ENCODE results near the gene RAD9A. TPM values are rescaled to one million over a fixed set of nuclear protein-coding genes. Genes with fewer than 3 reads are reported as not detected.

The RAD9A gene
- total RNA-seq, 1 experiment from 2014 or later = 20.9 TPM

DNA sequence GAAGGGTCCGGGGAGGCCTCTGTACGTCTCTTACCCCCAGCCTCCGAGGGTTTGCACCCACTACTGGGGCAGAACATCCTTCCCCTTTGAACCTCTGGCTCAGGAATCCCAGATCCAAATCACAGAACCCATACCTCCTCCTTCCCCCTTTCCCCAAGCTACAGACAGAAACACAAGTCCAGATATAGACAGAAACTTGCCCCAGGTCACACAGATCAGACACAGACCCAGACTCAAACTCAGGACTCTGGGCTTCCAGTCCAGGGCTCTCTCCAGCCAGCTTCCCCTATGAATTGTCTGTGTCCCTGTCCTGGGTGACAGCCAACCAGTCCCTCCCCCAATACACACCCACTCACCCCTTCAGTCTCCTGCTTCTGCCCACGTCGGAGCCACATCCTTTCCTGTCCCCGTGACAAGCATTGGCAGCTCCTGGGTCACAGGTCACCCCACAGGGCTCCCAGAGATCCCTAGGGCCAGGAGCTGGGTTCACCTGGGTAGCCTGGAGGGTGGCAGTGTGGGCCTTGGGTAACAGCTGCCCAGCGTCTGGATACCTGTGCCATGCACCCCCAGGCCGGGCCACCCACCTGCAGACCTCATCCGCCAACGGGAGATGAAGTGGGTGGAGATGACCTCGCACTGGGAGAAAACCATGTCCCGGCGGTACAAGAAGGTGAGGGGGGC, 12.9 kb downstream of the RAD9A start:
- no peaks in the 10 kb centered on the region for H3K9me3 Mint-ChIP-seq
- no peak overlapping the region for H3K18ac ChIP-seq (ENCODE audit: insufficient read length, low read depth, low read length)
- H3K27me3 Mint-ChIP-seq (ENCODE audit: low read depth) = peaks cover 16% of the 10 kb centered on the region
- H2BK20ac ChIP-seq (ENCODE audit: low read depth, low read length, poor library complexity, severe bottlenecking) = no peak overlapping the region
- no peak overlapping the region for H4K8ac ChIP-seq (replicated peaks; ENCODE audit: insufficient read length, low read depth, low read length)
- peaks cover 0 to 8% (median 7%) of the 10 kb centered on the region in 3 experiments; a peak in 3 of 7 replicates for H3K36me3 Mint-ChIP-seq (ENCODE audit: insufficient read depth in 1 of 3, low read depth in 3 of 3)
- 0 out of 2 replicates have a peak, but pooled peaks cover 2% of the 10 kb centered on the region for H3K4me1 ChIP-seq (ENCODE audit: insufficient read depth, low read length)
- no peak overlapping the region for H2BK15ac ChIP-seq (ENCODE audit: low read depth, low read length)
- no peak overlapping the region for H3K56ac ChIP-seq (ENCODE audit: insufficient read length, low read depth, low read length)
- H3K9me3 ChIP-seq (ENCODE audit: control insufficient read depth, low read depth, low read length) = no peaks in the 10 kb centered on the region
- no peak overlapping the region for H3K27ac ChIP-seq (ENCODE audit: insufficient read length, low read depth, low read length)
- H2BK12ac ChIP-seq (ENCODE audit: insufficient read length, low read depth, low read length) = no peak overlapping the region
- H3K27me3 ChIP-seq (ENCODE audit: insufficient read depth, low read length) = no peaks in the 10 kb centered on the region
- H3K4ac ChIP-seq (ENCODE audit: low read depth, low read length) = no peak overlapping the region
- H2AK5ac ChIP-seq (ENCODE audit: insufficient read length, low read length) = no peak overlapping the region
- H4K20me1 ChIP-seq (ENCODE audit: control insufficient read depth, insufficient read depth, insufficient read length) = no peaks in the 10 kb centered on the region
- H3K4me1 Mint-ChIP-seq = peaks cover 11 to 17% of the 10 kb centered on the region in 2 experiments
- H3K14ac ChIP-seq (ENCODE audit: insufficient read depth, low read length) = no peak overlapping the region
- H4K5ac ChIP-seq (ENCODE audit: insufficient read length, low read depth, low read length) = no peak overlapping the region
- H3K79me1 ChIP-seq (ENCODE audit: insufficient read depth, low read depth, low read length, poor library complexity, severe bottlenecking) = peaks cover 3% of the 10 kb centered on the region
- TF ChIP-seq, protein P1, sequence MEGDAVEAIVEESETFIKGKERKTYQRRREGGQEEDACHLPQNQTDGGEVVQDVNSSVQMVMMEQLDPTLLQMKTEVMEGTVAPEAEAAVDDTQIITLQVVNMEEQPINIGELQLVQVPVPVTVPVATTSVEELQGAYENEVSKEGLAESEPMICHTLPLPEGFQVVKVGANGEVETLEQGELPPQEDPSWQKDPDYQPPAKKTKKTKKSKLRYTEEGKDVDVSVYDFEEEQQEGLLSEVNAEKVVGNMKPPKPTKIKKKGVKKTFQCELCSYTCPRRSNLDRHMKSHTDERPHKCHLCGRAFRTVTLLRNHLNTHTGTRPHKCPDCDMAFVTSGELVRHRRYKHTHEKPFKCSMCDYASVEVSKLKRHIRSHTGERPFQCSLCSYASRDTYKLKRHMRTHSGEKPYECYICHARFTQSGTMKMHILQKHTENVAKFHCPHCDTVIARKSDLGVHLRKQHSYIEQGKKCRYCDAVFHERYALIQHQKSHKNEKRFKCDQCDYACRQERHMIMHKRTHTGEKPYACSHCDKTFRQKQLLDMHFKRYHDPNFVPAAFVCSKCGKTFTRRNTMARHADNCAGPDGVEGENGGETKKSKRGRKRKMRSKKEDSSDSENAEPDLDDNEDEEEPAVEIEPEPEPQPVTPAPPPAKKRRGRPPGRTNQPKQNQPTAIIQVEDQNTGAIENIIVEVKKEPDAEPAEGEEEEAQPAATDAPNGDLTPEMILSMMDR (conservative IDR thresholded peaks at IDR 0.05) = no peak
- H2BK120ac ChIP-seq (ENCODE audit: low read depth, low read length, poor library complexity, severe bottlenecking) = no peak overlapping the region
- DNase-seq = no peak
- H3K23me2 ChIP-seq (ENCODE audit: insufficient read length, low read depth, low read length, poor library complexity, severe bottlenecking) = peaks cover 5% of the 10 kb centered on the region
- WGBS (ENCODE audit: extremely low coverage, insufficient read length, low lambda C conversion rate) = no CpG with 5 or more reads among the region's 13 CpGs
- no peak overlapping the region for H2AFZ ChIP-seq (ENCODE audit: low read length)
- peaks cover 4% of the 10 kb centered on the region; the same call in 1 of the 2 replicates for H3K79me2 ChIP-seq (ENCODE audit: insufficient read depth, low read length)
- no peak overlapping the region for H2BK5ac ChIP-seq (ENCODE audit: insufficient read length, low read length)
- no peak overlapping the region for H3K4me3 Mint-ChIP-seq
- H3K23ac ChIP-seq (ENCODE audit: insufficient read length, low read depth, low read length) = no peak overlapping the region
- no peak overlapping the region for H3K9ac ChIP-seq (ENCODE audit: extremely low read depth, insufficient read length, low read length)
- H3K27ac Mint-ChIP-seq = no peak overlapping the region; a peak in 2 of 7 replicates
- no peak overlapping the region for H3K4me2 ChIP-seq (ENCODE audit: insufficient read depth, insufficient read length, low read length)
- no peak overlapping the region for H4K91ac ChIP-seq (ENCODE audit: insufficient read length, low read depth, low read length)
- no peak overlapping the region for H3T11ph ChIP-seq (ENCODE audit: low read length)

All from H9 (cell line).